Middle frontal gyrus (tissue), 1 donor: ENCODE data around the gene CD3D.
A peak's percentile ranks its signal among the peaks of the same experiment; 100 is the strongest.

Source experiments
- DNase-seq: peaks from one replicate; pipeline ENCODE4 v3.0.0-alpha.2; 2015; ENCODE audit warnings: low spot score; ENCODE audit errors: extremely low spot score

The CD3D gene

DNA sequence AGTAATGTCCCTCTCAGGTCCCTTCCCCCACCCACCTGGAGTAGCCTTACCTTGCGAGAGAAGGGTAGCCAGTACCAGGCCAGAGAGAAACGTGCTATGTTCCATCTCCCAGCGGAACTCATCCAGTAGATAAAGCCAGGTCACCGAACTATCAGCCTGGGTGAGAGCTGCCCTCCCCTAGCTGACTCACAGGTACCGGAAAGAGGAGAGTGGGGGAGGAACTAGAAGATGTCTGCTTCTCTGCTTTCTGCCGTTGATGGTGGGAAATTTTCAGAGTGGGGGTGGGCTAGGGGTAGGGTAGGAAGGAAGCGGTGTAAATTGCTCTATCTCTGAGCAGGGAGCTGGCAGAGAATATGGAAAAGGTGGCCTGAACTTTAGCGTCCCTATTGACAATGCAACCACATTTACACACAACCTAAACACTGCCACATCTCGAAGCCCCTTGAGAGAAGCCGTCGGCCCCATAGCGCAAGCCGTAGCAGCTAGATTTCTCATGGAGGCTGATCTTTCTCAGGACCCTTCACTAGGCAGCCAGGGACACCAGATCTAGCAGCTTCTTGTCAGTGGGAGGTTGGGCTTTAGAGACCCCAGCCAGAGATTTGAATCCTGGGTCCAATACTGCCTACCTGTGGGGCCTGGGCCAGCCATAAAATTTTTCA is at the start of gene CD3D:
Gene CD3D (minus strand): TSS at position 203 of the 659 bp plus-strand sequence. CDS start 98 bp downstream, at position 105.
- DNase-seq, result no peak

DNA sequence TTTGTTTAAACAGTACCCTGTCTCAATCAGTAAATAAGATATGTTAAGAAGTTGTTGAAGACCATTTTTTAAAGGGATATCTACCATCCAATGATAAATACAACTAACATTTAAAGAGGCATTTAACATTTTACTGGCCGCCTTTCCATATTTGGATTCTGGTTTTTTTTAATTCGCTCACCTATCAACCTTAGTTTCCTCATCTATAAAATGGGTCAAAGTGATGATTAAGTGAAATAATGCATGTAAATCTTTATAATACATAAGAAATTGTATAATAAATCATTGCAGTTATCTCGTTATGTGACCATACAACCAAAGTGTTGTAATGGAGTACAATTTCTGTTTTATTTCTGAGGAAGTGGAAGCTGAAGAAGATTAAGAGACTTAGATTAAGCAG is 41.2 kb upstream of the CD3D start:
- no peak for DNase-seq

DNA sequence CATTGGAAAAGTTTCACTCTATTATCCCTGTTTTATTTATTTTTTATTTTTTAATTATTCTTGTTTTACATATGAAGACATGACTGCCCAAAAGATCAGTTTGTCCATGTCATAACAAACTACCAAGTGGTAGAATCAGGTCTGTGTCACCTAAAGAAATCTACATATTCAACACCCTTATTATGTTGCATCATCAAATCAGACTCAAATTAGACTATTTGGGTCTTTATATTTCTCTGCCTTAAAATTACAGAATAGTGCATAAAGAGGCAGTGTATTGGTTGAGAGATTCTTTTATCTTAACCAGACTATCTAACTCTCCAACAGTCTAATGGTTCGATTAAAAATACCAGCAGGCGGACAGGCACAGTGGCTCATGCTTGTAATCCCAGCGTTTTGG is 40.4 kb upstream of the CD3D start:
- DNase-seq, result no peak

DNA sequence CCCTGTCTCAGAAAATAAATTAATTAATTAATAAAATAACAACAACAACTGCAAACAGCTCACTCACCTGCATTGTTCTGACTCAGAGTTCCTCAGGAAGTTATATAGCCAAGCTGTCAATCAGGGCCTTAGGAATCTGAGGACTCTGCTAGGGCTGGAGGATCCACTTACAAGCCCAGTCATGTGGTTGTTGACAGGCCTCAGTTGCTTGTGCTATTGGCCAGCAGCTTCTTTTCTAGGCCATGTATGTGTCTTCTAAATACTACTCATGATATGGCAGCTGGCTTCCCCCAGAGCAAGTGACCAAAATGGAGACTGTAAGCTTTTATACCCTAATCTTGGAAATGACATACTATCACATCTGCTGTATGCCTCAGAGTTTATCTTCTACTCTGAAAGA is 38.1 kb upstream of the CD3D start:
- DNase-seq, result no peak

DNA sequence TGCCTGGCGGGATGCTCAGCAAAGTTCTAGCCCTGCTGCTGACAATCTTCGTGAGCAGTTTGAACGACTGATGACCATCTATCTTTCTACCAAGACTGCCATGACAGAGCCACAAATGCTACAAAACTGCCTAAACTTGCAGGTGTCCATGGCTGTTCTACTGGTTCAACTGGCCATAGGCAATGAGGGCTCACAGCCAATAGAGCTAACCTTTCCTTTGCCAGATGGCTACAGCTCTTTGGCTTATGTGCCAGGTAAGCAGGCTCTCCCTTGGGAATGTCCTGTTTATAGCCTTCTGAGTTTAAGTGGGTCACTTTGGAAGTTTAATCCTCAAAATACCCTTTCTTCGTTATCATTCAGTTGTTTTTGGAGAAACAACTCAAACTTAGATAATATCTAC is 37.0 kb upstream of the CD3D start:
- no peak for DNase-seq

DNA sequence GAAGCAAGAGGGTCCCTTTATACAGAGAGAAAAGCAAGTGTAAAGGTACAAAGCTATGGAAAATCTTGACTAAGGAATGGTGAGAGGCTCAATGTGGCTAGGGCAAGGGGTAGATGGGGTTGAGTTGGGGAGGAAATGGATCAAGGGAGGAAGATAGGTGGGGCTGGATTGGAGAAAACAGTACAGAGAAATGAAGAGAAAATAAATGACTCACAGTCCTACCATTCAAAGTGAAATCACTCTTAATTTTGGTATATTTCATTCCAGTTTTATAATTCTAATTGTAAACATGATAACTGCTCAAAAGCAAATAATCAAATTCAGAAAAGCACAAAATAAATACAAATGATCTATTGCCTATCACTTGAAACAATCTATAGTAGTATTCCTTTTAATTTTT is 33.5 kb upstream of the CD3D start:
- no peak for DNase-seq

DNA sequence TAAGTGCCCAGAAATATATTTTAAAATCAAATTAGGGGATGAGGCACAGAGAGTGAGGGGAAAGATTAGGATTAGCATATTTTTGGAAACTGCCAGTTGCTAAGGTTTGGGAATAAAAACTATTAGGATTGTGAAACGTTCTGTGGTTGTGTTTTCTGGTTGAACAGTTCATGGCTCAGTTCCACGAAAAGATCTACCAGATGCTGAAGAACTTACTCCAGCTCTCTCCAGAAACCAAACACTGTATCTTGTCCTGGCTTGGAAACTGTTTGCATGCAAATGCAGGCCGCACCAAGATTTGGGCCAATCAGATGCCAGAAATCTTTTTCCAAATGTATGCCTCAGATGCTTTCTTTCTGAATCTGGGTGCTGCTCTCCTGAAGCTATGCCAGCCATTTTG is 32.2 kb upstream of the CD3D start:
- DNase-seq, result no peak

DNA sequence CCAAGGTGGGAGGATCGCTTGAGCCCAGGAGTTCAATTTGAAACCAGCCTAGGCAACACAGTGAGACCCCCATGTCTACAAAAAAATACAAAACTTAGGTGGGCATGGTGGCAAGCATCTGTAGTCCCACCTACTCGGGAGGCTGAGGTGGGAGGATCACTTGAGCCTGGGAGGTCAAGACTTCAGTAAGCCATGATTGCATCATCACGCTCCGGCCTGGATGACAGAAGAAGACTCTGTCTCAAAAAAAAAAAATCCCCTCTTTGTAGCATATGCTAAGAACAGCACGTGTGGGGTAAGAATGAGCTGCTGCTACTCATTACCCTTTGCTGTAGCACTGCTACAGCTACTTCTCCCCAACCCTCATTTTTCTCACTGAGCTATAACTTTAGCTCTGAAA is 31.4 kb upstream of the CD3D start:
- DNase-seq, result no peak

DNA sequence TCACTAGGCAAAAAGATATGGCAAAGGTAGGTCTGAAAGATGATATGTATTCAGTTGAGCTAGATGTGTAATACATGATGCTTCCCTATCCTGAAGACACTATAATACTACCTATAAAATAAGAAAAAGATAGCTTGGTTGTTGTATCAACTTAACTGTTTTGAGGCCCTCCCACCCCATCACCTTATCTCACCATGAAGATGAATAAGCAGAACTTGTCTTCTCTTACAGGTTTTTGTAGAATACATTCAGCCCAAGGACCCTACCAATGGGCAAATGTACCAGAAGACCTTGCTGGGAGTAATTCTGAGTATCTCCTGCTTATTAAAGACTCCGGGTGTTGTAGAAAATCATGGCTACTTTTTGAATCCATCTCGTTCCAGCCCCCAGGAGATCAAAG is 30.8 kb upstream of the CD3D start:
- DNase-seq, result no peak

DNA sequence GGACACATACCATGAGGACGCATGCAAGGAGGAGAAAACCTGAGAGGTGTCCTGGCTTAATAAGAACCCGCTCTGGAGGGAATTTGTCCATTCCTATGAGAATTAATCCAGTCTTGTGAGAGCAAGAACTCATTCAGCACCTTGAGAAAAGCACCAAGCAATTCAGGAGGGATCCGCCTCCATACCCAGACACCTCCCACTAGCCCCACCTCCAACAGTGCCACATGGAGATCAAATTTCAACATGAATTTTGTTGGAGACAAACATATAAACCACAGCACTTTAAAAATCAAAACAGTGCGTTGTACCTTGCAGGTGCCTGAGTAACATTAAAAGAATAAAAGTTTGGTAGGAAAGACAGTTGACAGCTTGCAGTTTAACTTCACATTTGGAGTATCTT is 28.3 kb upstream of the CD3D start:
- no peak for DNase-seq

DNA sequence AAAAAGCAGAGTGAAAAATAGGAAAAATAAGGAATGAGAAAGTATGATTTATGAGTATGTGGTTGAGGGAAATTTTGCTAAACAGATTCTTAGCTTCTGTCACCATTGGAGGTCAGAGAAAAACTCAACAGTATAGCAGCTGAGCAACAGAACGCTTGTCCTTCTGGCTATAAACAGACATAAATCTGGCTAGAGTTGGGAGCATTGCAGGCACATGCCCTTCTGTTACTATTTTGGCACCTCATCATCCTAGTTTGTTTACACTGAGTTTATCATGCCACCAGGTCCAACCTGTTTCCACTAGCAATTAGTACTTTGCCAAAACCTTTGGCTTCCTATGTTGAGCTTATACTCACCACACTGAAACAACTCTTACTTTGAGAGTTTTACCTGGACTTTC is 23.8 kb upstream of the CD3D start:
- DNase-seq, result no peak

DNA sequence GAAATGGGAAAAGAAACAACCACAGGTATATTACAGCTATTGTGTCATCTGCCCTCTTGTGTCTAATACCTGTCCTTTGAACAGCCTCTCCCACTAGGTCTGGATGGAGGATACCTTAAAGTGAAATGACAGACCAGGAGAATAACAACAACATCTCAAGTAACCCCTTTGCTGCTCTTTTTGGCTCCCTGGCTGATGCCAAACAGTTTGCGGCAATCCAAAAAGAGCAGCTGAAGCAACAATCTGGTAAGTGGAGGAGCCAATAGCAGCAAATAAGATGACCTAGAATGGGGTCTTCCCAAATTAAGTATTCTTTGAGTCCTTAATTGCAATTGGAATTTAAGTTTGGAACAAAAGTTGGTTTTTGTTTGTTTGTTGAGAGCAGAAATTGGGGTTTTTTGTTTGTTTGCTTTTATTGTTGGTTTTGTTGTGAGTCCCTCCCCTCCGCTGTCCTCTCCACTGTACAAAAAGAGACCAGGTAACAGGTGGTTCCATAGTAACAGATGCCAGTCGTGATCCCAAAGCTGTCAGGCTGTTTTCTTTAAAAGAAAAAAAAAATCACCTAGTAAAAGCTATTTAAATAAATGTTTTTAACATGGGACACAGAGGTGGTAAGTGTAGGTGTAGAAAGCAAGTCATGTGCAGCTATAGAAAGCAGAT is 22.6 kb upstream of the CD3D start:
- DNase-seq, result no peak

DNA sequence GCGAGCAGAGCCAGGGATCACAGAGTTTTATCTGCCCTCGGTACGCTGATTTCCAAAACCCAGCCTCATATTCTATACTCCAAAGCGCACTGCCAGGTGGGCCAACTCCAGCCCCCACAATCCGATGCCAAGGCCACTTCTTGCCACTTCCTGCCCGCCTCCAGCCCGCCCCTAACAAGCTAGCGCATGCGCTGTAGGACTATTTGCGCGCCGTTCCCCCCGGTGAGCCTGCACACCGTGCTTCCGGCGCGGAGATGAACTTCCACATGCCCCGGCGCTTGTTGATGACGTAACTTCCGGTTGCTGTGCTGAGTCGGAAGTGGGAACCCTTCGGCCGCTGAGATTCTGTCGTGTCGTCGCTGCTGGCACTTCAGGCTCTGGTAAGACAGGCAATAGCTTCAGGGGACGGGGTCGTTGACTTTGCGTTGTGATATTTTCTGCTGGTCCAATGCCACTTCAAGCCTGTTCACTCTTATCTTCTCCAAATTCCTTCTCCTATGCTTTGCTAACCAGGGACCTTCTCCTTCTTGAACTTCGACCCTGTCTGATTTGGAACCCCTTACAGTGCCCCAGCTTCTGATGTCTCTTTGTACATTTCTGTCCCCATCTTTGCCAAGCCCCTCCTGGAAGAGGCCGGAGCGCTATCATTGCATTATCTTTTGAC is 16.9 kb upstream of the CD3D start, which contains the start of gene UBE4A:
Gene UBE4A (plus strand): TSS at position 306 of the 664 bp plus-strand sequence. CDS start 5,481 bp downstream, outside the sequence.
- peak; percentile 93 for DNase-seq

DNA sequence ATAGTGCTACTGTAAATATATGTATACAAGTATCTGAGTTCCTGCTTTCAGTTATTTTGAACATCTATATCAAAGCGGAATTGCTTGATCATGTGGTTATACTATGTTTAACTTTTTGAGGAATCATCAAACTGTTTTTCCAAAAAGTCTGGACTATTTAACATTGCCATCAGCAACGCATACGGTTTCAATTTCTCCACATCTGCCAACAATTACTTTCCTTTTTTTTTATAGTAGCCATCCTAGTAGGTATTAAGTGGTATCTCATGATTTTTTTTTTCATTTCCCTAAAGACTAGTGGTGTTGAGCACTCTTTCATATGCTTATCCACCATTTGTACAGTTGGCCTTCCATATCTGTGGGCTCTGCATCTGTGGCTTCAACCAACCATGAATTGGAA is 15.6 kb upstream of the CD3D start:
- DNase-seq, result no peak

DNA sequence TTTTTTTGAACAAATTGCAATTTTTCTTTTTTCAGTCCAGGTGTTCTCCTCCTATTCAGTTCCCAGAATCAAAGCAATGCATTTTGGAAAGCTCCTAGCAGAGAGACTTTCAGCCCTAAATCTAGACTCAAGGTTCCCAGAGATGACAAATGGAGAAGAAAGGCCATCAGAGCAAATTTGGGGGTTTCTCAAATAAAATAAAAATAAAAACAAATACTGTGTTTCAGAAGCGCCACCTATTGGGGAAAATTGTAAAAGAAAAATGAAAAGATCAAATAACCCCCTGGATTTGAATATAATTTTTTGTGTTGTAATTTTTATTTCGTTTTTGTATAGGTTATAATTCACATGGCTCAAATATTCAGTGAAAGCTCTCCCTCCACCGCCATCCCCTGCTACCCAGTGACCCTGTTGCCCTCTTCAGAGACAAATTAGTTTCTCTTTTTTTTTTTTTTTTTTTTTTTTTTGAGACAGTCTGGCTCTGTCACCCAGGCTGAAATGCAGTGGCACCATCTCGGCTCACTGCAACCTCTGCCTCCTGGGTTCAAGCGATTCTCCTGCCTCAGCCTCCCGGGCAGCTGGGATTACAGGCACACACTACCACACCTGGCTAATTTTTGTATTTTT is 10.7 kb upstream of the CD3D start:
- no peak for DNase-seq

DNA sequence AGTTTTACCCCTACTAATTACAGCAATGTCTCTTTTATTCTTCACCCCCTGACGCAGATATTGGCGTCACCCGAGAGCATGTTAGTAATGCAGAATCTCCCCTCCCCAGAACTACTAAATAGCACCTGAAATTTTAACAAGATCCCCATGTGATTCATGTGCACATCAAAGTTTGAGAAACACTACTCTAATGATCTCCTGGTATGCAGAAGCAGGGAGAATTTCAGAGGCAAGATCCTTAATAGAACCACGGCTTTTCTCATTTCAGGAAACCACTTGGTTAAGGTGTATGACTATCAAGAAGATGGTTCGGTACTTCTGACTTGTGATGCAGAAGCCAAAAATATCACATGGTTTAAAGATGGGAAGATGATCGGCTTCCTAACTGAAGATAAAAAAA is 7.0 kb upstream of the CD3D start:
- no peak for DNase-seq

DNA sequence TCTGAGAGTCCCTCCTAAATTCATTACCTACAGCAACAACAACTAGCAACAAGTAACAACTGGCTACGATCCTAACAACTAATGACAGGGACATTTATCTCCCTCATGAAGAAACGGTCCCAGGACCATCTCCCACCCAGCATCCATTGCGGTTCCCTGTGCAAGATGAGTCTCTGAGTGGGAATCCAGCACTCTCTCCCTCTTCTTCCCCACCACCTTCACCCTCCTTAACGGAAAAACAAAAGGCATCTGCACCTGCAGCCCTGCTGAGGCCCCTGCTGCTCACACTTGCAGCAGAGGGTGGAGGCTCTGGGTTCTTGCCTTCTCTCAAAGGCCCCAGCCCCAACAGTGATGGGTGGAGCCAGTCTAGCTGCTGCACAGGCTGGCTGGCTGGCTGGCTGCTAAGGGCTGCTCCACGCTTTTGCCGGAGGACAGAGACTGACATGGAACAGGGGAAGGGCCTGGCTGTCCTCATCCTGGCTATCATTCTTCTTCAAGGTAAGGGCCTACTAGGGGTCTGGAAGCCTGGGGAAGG is 1.5 kb upstream of the CD3D start, which contains the start of gene CD3G:
Gene CD3G (plus strand): TSS at position 364 of the 535 bp plus-strand sequence. CDS start 80 bp downstream, at position 444.
- no peak for DNase-seq

DNA sequence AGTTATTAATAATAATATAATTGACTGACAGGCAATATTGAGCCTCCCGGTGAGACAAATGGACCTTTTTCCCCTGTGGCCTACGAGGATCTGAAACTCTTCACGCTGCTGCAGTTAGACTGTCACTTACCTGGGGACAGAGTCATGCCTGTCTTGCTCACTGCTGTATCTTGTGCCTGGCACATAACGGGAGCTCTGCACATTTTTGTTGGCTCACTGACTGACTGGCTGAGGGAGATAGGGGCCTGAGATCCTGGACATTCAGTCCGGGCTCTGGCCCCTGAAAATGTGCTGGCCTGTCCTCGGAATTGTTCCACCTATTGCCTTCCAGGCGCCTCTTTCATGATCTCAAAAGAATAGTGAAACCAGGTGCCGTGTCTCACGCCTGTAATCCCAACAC is 743 bp upstream of the CD3D start:
- no peak for DNase-seq

DNA sequence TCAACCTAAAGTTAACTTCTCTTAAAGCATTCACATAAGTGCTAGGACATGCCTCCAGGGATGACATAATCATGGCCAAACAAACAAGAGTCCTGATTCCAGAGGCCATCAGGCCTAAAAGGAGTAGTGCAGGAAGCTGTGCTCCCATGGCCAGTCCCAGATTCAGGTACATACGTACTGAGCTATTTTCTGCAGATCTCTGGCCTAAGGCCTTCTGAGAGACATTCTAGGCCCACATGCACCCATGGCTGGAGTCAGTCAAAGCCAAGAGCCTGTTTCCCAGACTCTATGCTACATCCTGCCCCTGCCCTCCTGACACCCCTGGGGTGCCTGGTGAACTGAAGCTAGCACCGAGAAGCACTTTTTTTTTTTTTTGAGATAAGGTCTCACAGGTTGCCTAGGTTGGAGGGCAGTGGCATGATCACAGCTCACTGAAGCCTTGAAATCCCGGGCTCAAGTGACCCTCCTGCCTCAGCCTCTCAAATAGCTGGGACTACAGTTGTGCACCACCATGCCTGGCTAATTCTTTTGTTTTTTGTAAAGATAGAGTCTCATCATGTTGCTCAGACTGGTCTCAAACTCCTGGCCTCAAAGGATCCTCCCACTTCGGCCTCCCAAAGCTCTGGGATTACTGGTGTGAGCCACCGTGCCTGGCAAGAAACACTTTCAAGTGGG is 553 bp downstream of the CD3D start:
- DNase-seq, result no peak

DNA sequence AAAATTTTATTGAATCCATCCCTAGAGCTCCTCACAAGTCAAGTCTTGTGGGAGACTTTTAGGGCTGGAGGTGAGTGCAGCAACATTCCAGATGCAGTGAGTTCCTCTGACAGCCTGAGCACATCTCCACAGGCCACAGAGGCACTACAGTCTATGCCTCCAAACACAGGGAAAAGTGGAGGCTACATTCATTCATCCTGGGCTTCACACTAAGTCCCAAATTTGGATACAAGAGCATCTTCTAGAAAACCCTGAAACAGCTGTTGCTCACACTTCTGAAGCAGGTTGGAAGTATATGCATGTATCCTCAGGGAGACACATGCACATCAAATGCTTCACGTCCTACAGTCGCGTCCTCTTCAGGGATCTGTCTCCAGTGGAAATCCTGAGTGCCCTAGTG is 1.2 kb downstream of the CD3D start:
- DNase-seq, result no peak

DNA sequence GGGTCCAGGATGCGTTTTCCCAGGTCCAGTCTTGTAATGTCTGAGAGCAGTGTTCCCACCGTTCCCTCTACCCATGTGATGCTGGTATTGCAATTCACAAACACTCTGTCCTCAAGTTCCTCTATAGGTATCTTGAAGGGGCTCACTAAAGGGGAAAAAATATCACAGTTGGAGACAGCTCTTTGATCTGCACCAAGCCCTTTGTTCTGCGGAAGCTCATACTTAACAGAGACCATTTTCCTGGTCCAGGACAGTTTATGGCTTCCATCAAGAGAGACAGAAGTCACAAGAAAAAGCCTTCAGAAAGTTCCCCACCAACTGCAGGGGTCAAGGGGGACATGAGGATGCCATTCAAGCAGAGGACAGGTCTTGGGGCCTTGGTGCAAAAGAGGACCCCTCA is 2.1 kb downstream of the CD3D start:
- DNase-seq, result no peak
